Measurements from ENCODE around the gene ANGPTL7.

The ANGPTL7 gene, protein sequence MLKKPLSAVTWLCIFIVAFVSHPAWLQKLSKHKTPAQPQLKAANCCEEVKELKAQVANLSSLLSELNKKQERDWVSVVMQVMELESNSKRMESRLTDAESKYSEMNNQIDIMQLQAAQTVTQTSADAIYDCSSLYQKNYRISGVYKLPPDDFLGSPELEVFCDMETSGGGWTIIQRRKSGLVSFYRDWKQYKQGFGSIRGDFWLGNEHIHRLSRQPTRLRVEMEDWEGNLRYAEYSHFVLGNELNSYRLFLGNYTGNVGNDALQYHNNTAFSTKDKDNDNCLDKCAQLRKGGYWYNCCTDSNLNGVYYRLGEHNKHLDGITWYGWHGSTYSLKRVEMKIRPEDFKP

DNA sequence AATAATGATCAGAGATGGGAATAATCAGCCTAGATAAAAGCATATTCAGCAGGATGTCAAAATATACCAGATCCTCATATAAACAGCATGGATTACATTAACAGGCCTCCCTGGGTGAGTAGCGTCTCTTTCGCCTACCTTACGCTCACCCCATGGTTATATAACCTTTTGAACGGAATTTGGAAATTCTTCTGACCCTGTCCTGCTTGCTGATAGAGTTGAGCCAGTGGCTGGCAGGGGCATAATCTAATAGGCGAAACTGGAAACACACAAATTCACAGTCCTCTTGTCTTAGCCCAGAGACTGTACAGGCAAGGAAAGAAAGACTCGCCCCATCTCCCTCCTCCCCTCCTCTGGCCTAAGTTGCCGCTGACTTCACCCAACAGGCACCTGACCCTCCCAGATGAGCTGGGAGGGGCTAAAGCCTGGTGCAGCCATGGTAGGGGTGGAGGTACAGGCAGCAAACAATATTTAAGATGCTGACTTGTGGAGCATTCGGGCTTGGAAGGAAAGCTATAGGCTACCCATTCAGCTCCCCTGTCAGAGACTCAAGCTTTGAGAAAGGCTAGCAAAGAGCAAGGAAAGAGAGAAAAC, at the start of gene ANGPTL7:
Gene ANGPTL7, plus strand, starts transcription at position 498 of the 594 bp plus-strand sequence. CDS start 225 bp downstream, outside the sequence.
- Histone ChIP-seq H3K36me3 (peaks cover 93% of the 10 kb centered on the region), H4K20me1 (peaks cover 45% of the 10 kb centered on the region), H3K9ac (no peak within 1 kb of the TSS), H3K4me1 (no peaks in the 10 kb centered on the region), H3K4me3 (no peak within 1 kb of the TSS), H3K27ac (no peak within 1 kb of the TSS), H3K27me3 (no peaks in the 10 kb centered on the region), H3K4me2 (no peak within 1 kb of the TSS), H3K9me3 (no peaks in the 10 kb centered on the region)
- no peak for TF ChIP-seq Cebpa-rat (IDR thresholded peaks at IDR 0.05)

DNA sequence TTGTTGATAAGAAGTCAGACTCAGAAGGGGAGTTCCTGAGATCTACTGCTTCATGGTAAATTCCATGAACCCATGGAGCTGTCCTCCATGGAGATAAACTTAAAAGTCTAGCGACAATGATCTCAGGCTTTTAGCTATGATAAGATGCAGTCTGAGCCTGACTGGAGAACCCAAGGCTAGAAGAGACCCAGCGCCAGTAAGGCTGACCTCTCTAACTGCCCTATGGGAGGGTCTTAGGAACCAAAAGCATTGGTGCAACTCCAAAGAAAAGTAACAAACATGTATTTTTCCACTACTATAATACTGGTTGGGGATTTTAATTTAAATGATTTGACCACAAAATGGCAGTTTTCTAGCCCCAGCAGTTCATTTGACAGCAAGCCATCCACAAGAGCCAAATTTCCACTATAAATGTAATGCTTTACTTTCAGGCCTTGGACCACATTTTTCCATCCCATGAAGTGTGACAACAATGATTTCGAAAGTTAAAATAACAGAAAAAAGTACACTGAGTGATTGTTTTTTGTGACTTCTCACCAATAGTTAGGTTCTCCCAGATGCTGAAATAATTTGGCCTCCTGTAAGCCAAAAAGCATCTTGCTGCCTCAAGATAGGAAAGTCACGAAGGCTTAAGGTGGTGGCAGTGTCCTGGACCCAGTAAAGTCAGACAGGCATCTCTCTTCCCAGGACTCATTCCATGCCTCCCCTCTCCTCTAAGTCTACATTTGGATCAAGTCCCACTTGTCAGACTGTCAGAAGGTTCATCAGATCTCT, 46.4 kb upstream of the ANGPTL7 start:
- H3K36me3 ChIP-seq = peaks cover 93% of the 10 kb centered on the region

DNA sequence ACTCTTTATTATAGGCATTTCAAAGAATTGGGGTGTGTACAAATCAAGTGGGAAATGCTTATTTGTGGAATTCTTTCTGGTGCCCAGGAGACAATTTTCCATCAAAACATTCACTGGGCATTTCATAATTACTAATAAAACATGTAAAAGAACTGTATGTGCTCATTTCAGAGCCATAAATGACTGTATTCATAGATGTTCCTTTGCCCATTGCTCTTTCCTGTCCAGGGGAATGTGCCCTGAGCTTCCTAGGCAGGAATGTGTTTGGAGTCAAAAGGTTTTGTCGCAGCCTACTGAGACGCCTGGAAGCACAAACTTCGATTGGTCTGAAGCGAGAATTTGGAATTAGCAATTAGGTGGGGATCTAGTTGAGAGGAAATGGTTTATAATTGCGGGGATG, 45.8 kb upstream of the ANGPTL7 start:
- H3K36me3 ChIP-seq = peaks cover 93% of the 10 kb centered on the region
- no peak overlapping the region for H3K4me2 ChIP-seq
- no peak overlapping the region for H3K4me3 ChIP-seq
- no peaks in the 10 kb centered on the region for H3K4me1 ChIP-seq
- no peak overlapping the region for H3K27ac ChIP-seq
- H3K27me3 ChIP-seq = no peaks in the 10 kb centered on the region
- H3K9ac ChIP-seq = no peak overlapping the region
- H4K20me1 ChIP-seq = no peaks in the 10 kb centered on the region
- no peak for TF ChIP-seq Cebpa-rat (IDR thresholded peaks at IDR 0.05)
- no peaks in the 10 kb centered on the region for H3K9me3 ChIP-seq

More for the DNA sequence above, 46.4 kb upstream of the ANGPTL7 start:
- H3K9ac ChIP-seq = no peak overlapping the region
- no peaks in the 10 kb centered on the region for H3K4me1 ChIP-seq
- no peaks in the 10 kb centered on the region for H3K27me3 ChIP-seq
- H3K27ac ChIP-seq = no peak overlapping the region
- no peak for TF ChIP-seq Cebpa-rat (IDR thresholded peaks at IDR 0.05)
- no peak overlapping the region for H3K4me2 ChIP-seq
- no peaks in the 10 kb centered on the region for H4K20me1 ChIP-seq
- H3K9me3 ChIP-seq = no peaks in the 10 kb centered on the region
- no peak overlapping the region for H3K4me3 ChIP-seq

DNA sequence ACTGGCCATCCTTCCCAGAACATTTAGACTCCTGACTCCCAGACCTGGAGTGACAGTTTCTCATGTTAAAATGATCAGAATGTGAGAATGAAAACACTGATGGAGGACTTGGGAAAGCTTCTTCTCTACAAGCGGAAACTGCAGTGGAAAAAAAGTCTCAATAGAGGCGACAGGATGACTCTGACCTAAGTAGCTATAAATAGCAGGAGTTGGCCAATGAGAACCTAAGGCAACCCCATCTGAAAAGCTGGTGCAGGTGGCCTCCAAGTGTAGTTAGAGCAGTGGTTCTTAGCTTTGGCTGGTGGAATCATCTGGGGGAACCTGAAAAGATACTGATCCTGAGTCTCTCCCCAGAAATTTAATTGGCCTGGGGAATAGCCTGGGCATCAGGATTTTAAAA, 45.2 kb upstream of the ANGPTL7 start:
- Histone ChIP-seq H4K20me1 (no peaks in the 10 kb centered on the region), H3K9me3 (no peaks in the 10 kb centered on the region), H3K36me3 (peaks cover 93% of the 10 kb centered on the region), H3K9ac (no peak overlapping the region), H3K27me3 (no peaks in the 10 kb centered on the region), H3K4me3 (no peak overlapping the region), H3K27ac (no peak overlapping the region), H3K4me1 (no peaks in the 10 kb centered on the region), H3K4me2 (no peak overlapping the region)
- TF ChIP-seq Cebpa-rat (IDR thresholded peaks at IDR 0.05) = no peak

DNA sequence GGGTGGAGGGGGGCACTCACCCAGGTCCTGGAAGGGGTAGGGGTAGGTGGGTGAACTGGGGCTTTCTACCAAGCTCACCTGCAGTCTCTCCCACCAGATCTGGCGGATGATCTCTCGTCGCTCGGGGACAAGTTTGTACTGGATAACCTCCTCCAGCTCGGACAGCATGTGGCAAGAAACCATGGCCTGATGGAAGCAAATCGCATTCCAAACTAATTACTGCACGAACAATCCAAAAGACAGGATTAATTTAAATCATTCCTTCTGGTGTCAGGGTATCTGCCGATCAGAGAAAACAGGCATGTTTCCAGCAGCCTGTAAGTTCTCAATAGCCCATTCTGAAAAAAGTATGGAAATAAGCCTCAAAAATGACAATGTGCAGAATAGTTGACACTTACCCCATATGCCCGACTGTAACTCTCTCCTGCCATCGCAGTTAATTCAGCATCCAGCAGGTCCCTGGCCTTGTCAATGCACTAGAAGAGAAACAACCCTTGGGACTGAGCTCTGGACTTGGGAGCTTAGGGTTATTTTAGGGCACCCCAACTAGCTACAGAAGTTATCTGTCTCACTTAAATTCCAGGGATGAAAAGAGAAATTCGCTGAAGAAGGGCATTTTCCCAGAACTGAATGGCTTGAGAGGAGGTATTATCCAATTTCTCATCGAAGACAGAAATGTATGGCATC, 44.4 kb upstream of the ANGPTL7 start:
- H3K27me3 ChIP-seq = no peaks in the 10 kb centered on the region
- no peak overlapping the region for H3K9ac ChIP-seq
- no peak overlapping the region for H3K4me2 ChIP-seq
- no peak overlapping the region for H3K4me3 ChIP-seq
- H3K36me3 ChIP-seq = peaks cover 93% of the 10 kb centered on the region
- no peaks in the 10 kb centered on the region for H4K20me1 ChIP-seq
- no peaks in the 10 kb centered on the region for H3K9me3 ChIP-seq
- no peak for TF ChIP-seq Cebpa-rat (IDR thresholded peaks at IDR 0.05)
- H3K4me1 ChIP-seq = no peaks in the 10 kb centered on the region
- H3K27ac ChIP-seq = no peak overlapping the region

DNA sequence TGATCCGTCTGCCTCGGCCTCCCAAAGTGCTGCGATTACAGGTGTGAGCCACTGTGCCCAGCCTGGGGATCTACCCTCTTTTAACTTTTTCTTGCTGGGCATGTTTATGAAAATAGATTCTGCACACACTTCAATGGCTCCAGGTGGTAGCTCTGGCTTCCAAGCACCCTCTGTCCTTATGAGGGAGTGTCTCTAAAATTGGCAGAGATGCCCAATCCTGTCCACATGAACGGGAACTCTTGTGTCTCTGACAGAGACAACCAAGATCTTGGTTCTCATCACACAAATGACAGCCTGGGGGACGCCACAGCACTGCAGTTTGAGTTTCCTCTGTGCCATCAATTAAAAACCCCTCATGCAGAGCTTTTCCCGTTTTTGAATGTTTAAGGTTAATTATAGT, 43.4 kb upstream of the ANGPTL7 start:
- H3K4me3 ChIP-seq = no peak overlapping the region
- no peaks in the 10 kb centered on the region for H3K4me1 ChIP-seq
- H3K9me3 ChIP-seq = no peaks in the 10 kb centered on the region
- no peaks in the 10 kb centered on the region for H3K27me3 ChIP-seq
- TF ChIP-seq Cebpa-rat (IDR thresholded peaks at IDR 0.05) = no peak
- no peak overlapping the region for H3K27ac ChIP-seq
- no peak overlapping the region for H3K9ac ChIP-seq
- no peaks in the 10 kb centered on the region for H4K20me1 ChIP-seq
- peaks cover 95% of the 10 kb centered on the region for H3K36me3 ChIP-seq
- no peak overlapping the region for H3K4me2 ChIP-seq

DNA sequence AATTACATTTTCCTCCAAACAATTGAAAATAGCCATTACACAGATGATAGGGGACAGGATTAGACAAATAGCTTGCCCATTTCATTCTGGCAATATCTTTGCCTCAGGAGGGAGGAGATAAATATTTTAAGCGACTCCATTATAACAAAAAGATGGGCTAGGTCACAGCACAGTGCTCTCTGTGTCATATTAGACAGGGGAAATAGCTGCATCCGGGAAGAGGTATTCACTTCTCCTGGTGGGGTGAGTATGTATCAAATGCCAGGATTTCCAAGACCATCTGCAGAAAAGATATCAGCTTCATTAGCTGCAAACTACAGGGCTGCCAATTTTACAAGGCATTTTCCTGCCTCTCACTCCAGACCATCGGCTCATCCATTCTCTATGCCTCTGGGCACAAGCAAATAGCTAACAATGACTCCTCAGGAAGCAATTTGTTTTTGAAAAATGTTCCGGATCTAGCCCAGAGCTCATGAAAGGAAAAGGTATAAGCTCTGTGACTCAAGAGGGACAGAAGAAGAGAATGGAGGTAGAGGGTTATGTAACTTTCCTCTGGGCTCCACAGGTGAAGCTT, 41.9 kb upstream of the ANGPTL7 start:
- no peak for TF ChIP-seq Cebpa-rat (IDR thresholded peaks at IDR 0.05)

DNA sequence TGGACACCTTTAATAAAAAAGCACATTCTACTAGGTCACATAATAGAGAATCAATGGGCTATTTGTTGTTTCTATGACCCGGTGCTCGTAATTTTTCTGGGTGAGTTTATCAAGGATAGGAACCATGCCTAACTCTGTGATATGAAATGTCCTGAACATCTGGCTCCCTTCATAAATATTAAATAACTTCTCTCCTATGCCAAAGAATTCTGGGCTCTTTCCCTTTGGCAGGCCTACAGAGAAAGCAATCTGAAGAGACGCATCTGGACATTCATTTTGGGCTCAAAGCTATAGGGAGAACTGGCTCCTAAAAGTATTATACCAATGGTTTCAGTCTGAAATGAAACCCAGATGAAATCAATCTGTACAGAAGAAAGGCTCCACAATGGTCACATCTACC, 38.8 kb upstream of the ANGPTL7 start:
- peaks cover 99% of the 10 kb centered on the region for H3K36me3 ChIP-seq

More for the DNA sequence above, 41.9 kb upstream of the ANGPTL7 start:
- Histone ChIP-seq H3K9ac (no peak overlapping the region), H3K4me1 (no peaks in the 10 kb centered on the region), H3K9me3 (no peaks in the 10 kb centered on the region), H3K36me3 (peaks cover 99% of the 10 kb centered on the region), H3K4me3 (no peak overlapping the region), H3K27ac (no peak overlapping the region), H3K27me3 (no peaks in the 10 kb centered on the region), H4K20me1 (no peaks in the 10 kb centered on the region), H3K4me2 (no peak overlapping the region)

DNA sequence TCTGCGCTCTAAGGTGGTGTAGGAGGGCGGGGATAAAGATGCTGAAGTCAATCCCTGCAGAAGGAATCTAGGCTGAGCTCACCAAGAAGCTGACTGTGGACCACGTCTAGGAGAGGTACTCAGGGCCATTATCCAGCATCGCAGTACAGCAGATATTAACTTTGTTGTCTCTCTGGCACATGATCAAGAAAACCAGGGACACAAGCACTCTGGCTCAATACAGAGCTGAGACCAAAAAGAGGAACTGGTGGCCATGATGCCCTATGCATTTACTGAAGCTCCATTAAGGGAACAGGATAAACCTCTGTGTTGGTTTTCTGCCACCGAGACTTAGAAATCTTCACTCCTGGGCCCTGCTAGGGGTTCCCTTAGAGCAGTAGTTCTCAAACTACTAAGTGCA, 38.0 kb upstream of the ANGPTL7 start:
- Histone ChIP-seq H4K20me1 (no peaks in the 10 kb centered on the region), H3K4me1 (no peaks in the 10 kb centered on the region), H3K27me3 (no peaks in the 10 kb centered on the region), H3K4me2 (no peak overlapping the region), H3K36me3 (peaks cover 99% of the 10 kb centered on the region), H3K9ac (no peak overlapping the region), H3K4me3 (no peak overlapping the region), H3K9me3 (no peaks in the 10 kb centered on the region), H3K27ac (no peak overlapping the region)
- no peak for TF ChIP-seq Cebpa-rat (IDR thresholded peaks at IDR 0.05)

More for the DNA sequence above, 38.8 kb upstream of the ANGPTL7 start:
- TF ChIP-seq Cebpa-rat (IDR thresholded peaks at IDR 0.05) = no peak
- no peaks in the 10 kb centered on the region for H3K4me1 ChIP-seq
- no peak overlapping the region for H3K9ac ChIP-seq
- no peaks in the 10 kb centered on the region for H3K9me3 ChIP-seq
- no peak overlapping the region for H3K4me2 ChIP-seq
- H4K20me1 ChIP-seq = no peaks in the 10 kb centered on the region
- no peaks in the 10 kb centered on the region for H3K27me3 ChIP-seq
- H3K27ac ChIP-seq = no peak overlapping the region
- no peak overlapping the region for H3K4me3 ChIP-seq
